Measurements from ENCODE around the gene ARHGAP1.
"Not testable (repeated sequence)": the region's sequence is repeated elsewhere in the genome, so short reads cannot be mapped to it uniquely, and the experiment has no call there.

DNA sequence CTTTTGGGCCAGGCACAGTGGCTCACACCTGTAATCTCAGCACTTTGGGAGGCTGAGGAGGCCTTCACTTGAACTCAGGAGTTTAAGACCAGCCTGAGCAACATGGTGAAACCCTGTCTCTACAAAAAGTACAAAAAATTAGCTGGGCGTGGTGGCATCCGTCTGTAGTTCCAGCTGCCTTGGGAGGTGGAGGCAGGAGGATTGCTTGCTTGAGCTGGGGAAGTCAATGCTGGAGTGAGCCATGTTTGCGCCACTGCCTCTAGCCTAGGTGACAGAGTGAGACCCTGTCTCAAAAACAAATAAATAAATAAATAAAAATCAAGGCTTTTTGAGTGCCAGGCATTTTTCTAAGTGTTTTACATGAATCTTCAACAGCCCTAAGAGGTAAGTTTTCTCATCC, 29.9 kb downstream of the ARHGAP1 start:
- TF ChIP-seq, protein P1, sequence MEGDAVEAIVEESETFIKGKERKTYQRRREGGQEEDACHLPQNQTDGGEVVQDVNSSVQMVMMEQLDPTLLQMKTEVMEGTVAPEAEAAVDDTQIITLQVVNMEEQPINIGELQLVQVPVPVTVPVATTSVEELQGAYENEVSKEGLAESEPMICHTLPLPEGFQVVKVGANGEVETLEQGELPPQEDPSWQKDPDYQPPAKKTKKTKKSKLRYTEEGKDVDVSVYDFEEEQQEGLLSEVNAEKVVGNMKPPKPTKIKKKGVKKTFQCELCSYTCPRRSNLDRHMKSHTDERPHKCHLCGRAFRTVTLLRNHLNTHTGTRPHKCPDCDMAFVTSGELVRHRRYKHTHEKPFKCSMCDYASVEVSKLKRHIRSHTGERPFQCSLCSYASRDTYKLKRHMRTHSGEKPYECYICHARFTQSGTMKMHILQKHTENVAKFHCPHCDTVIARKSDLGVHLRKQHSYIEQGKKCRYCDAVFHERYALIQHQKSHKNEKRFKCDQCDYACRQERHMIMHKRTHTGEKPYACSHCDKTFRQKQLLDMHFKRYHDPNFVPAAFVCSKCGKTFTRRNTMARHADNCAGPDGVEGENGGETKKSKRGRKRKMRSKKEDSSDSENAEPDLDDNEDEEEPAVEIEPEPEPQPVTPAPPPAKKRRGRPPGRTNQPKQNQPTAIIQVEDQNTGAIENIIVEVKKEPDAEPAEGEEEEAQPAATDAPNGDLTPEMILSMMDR (IDR thresholded peaks at IDR 0.05), result not testable (repeated sequence)
- TF ChIP-seq POLR2A (IDR thresholded peaks at IDR 0.05), result not testable (repeated sequence)
